Measurements from ENCODE around the gene SLC10A1.

Gene SLC10A1

DNA sequence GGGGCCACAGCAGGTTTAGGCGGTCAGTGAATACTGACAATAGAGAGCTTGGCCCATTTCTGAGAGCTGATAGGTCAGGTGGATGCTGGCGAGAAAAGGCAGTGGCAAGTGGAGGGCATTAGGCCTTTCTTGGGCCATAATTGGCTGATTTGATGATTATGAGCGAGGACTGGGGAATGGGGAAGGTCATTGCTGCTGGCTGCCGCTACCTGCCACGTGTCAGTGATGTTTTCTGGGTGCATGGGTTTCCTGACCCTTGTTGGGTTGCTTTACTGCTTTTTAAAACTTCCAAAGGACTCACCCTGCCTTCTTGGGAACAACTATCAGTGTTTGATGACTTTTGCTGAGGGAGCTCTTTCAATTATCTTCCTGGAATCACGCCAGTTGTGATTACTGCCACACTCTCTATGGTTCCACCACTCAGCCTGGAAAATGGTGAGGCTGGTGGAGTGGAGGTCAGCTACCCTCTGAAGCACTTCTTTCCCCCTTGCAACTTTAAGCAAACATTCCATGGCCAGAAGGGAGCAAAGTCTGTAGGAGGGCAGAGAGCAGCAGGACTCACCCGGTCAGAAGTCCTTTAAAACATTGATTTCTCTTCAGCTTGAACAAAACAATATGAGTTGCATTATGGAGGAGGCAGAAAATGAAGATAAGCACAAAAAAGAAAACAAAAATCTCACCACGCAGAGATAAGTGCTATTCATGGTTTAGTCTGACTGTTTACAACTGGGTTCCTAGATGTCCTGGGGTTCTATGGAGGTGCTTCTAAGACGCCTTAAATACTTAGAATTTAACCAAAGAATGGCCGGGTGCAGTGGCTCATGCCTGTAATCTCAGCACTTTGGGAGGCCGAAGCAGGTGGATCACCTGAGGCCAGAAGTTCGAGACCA lies 12.1 kb upstream of the SLC10A1 start:
- no peak for DNase-seq

DNA sequence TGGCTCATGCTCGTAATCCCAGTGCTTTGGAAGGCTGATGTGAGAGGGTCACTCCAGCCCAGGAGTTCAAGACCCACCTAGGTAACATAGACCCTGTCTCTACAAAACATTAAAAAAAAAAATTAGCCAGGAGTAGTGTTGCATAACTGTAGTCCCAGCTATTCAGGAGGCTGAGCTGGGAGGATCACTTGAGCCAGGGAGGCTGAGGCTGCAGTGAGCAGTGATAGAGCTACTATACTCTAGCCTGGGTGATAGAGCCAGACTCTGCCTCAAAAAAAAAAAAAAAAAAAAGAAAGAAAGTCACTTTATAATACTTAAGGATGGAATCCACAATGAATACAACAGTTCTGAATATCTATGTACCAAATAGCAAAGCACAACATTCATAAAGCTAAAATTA lies 10.2 kb upstream of the SLC10A1 start:
- DNase-seq: no peak

DNA sequence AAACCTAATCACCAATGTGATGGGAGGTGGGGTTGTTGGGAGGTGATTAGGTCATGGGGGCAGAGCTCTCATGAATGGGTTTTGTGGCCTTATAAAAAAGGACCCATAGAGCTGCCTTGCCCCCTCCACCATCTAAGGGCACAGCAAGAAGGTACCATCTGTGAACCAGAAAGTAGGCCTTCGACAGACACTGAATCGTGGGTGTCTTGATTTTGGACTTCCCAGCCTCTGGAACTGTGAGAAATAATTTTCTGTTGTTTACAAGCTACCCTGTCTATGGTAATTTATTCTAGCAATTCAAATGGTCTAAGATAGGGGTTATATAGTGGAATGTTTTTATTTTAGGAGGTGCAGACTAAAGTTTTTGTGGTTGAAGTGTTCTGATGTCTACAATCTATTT lies 7.9 kb upstream of the SLC10A1 start:
- DNase-seq: no peak

- DNase-seq: no peak
Measured at GRCh38 chr14:69803753-69804152, 6.7 kb upstream of the SLC10A1 start.

- DNase-seq: no peak
Measured at GRCh38 chr14:69798339-69798735, 1.3 kb upstream of the SLC10A1 start.

DNA sequence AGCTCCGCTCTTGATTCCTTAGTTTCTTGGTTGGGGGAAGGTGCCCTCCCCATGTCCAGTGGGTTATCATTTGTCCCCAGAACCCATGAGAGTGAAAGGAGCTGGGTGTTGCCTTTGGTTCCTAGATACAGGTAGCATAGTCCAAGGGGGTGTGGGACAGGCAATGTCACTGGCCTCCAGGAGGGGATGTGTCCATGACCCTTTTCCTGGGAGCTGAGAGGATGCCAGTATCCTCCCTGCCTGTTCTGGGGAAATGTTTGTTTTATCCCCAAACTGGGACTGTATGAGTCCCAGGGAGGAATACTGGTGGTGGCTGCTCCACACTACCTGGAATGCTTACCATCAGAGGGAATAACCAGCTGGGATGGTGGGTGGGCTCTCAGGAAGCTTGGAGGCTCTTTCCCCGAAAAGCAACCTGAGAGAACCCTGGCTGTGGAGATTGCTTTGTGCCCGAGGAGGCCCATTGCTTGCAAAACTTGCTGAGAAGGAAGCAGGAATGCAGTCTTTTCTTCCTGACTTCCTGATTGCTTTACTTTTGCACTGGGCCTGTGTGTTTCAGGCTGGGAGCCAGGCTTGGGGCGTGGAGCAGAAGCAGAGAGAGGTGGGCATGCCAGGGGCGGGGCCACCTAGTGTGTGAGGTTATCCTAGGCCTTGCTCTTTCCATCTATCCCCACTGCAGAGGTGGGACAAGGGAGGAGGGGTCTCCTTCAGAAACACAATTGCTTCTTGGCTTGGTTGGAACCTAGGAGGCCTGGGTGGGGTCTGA lies 715 bp upstream of the SLC10A1 start:
- no peak for DNase-seq

DNA sequence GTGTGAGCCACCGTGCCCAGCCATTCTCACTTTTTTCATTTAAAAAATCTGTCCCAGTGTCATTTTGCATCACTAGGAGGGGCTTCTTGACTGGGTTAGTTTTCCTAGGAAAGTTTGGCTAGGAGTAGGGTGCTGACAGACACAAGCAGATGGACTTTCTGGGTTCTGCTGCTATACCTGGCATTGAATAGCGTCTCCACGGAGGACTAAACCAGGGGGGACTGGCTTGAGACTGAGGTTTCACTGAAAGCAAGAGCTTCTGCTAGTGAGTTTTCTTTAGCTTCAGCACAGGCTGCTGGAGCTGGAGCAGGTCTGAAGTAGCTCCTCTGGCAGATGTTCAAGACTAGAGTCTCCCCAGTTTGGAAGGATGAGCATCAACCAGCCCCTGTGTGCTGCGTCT lies 1.4 kb downstream of the SLC10A1 start:
- DNase-seq: no peak

DNA sequence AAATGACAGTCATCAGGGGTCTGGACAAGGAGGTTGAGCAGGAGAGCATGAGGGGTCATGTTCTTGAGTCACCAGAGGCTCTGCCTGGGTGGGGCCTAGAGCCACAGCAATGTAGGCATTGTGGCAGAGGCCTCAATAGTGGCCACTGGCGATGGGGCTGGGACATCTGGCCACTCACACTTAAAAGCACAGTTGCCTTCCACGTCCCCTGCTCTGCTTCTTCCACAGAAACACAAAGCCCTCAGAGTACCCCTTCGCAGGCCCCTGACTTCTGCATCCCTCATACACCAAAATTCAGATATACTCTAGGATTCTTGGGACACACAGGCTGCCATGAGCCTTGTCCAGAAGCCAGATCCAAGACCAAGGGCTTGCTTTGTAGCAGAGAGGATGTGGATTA lies 2.2 kb downstream of the SLC10A1 start:
- no peak for DNase-seq

DNA sequence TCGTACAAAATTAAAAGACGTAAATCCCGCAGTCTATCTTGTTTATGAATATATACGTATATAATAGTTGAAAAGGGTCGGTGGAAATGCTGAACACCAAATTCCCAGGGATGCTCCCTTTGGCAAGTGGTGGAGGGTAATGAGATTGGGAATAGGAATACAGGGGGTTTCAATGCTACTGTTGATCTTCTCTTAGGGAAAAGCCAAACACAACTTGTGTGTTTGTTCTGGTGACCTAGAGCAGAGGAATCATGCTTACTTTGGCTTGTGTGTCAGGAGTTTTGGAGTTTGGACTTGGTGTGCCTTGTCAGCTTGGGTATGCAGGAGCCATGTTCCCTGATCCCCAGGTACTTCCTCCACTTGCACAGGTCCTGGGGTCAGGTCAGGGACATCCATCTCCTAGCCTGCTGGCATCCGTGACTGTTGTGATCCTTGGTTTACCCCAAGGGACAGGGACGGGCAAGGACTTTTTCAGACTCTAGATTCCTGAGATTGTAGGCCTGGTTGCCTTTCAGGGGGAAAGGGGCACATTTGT lies 4.1 kb downstream of the SLC10A1 start:
- DNase-seq: no peak

DNA sequence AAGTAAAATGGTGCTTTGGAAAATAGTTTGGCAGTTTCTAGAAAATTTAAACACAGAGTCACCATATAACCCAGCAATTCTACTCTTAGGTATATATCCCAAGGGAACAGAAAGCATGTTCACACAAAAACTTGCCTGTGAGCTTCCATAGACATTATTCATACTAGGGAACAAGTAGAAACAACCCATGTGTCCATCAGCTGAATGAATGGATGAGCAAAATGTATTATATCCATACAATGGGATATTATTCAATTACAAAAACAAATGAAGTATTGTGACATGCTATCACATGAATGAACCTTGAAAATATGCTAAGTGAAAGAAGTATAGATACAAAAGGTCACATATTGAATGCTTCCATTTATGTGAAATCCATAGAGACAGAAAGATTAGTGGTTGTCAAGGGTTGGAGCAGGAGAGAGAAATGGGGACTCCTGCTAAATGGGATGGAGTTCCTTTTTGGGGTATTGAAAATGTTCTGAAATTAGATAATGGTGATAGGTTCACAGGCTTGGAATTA lies 7.9 kb downstream of the SLC10A1 start:
- DNase-seq: no peak

DNA sequence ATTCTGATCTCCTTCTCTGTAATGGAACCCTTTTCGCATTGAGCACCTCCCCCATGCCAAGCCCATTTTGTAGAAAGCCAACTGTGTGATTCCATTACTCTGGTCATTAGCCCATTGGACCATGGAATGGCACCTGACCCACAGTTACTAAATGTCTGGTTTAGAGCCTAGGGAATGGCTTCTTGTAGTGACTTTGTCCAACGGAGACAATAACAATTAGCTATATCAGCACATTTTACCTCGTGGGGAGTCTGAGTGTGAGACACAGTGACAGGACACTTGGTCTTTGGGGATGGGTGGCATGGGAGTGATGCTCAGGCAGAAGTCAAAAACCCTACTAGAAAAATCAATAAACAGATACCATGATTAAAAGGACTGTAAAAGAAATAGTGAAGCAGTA lies 10.4 kb downstream of the SLC10A1 start:
- no peak for DNase-seq

- DNase-seq: no peak
Measured at GRCh38 chr14:69784942-69785341, 12.1 kb downstream of the SLC10A1 start.

DNA sequence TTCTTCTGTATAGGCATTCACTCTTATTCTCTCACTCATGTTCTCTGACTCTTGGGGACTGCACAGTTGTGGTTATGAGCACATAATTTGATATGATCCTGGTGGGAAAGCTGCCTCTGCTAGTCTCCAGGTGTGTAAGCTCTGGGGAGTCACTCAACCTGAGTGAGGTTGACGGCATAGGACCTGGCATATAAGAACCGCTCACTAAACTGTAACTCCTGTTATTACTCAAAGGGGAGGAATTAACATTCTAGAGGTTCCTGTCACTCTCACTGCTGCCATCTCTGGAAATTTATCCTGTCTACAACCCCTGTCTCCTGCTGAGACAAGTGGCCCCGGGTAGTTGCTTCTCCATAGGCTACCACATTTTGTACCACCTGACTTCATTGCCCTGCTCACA lies 16.1 kb downstream of the SLC10A1 start:
- no peak for DNase-seq

DNA sequence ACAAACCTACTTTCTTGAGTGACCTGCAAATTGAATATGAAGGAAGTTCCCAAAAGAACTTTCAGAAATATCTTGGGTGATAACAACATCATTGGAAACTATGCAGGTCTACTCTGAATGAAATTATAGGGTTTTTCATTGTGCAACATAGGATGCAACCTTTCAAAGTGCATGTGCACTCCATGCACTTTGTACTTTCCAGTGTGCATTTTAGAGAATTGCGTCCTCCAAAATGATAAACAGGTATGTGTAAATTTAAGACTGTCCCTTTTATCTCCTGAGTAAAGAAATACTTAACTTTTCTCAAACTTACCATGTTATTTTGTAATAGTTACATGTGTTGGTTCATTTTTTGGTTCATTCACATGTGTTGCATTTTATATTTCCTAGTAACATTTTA lies 16.9 kb downstream of the SLC10A1 start:
- DNase-seq: no peak

- DNase-seq: no peak
Measured at GRCh38 chr14:69779088-69779487, 18.0 kb downstream of the SLC10A1 start.

DNA sequence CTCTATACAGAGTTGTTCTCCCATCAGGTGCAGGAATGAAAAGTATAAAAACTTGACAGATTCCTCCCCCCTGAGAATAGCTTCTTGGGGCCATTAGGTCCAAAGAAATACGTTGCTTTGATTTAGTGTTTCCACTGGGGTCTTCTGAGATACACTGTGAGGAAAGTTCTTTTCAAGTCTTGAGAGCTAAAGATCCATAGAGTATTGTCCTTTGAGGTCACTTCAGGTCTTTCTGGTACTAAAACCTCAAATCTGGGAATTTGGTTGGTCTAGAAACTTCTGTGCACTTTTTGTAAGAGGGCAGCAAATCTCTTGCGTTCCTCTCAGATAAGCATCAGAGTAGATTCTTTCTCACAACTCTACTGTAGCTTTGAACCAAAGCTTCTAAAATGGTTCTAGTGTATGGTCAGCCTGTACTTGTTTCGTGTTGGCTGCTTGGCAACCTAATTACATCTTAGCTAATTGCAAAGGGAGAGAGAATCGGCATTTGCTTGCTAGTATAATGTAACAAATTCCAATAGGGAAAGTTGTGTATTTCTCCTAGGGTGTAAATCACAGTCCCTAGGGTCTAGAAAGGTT lies 20.1 kb downstream of the SLC10A1 start:
- DNase-seq: no peak

GRCh38 chr14:69775012-69775411 lies 22.0 kb downstream of the SLC10A1 start:
- no peak for DNase-seq

DNA sequence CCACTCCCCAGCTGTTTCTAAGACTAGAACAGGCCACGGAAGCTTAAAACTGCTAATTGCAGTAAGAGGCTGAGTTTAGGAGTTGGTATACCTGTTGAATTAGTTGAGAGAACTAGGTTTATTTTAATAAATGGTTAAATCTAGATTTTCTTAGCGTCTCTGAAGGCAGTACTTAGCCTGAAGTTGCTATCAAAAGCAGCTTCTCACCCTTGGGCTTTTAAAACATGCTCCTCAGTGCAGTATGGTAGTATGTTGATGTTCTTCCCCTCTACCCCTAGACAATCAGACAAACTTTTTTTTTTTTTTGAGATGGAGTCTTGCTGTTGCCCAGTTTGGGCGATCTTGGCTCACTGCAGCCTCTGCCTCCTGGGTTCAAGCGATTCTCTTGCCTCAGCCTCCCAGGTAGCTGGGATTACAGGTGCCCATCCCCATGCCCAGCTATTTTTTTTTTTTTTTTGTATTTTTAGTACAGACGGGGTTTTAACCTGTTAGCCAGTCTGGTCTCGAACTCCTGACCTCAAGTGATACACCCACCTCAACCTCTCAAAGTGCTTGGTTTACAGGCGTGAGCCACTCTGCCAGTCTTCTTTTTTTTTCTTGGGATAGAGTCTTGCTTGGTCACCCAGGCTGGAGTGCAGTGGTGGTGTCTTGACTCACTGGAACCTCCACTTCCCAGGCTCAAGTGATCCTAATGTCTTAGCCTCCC lies 23.3 kb downstream of the SLC10A1 start:
- no peak for DNase-seq

- no peak for DNase-seq
Measured at GRCh38 chr14:69772082-69773017, 24.7 kb downstream of the SLC10A1 start.

- no peak for DNase-seq
Measured at GRCh38 chr14:69771136-69771535, 25.9 kb downstream of the SLC10A1 start.

DNA sequence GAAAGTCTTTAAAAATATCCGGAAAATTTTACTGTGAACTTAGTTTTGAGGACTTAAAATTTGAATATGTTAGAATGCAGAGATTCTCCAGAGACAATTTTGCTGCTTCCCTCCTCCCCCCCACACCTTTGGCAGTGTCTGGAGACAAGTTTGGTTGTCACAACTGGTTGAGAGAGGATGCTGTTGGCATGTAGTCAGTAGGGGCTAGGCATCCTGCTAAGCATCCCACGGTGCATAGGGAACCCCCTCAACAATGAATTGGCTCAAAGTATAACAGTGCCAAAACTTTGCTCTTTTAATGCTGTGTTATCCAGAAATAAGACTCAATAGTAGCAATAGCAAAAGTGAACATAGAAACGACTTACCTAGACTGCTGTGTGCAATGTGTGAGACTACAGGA lies 26.5 kb downstream of the SLC10A1 start:
- no peak for DNase-seq

DNA sequence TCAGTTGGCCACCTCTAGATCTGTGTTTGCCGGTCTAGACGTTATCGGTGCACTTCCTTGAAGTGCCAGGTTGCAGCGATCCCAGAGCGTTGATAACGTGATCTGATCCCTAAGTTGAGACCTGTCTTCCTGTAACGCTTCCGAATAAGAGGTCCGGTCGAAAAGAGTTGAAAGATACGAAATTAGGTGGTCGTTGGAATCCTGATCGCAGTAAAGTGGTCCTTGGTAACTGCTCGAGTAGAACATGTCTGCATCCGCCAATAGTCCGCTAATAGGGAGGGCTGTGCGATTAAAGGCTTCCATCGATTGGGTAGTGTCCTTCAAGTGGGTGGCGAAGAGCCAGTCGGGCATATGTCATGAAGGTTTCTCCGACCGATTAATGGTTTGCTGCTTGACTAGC lies 27.4 kb downstream of the SLC10A1 start:
- DNase-seq: no peak

Data from stimulated activated CD4-positive, alpha-beta T cell treated with anti-CD3 and anti-CD28 coated beads, Interleukin-2, amount 100 ng/mL, for 24 hours (primary cell).